NK-92 treated with Interleukin-12 subunit alpha and Interleukin-12 subunit beta, amount 100 ng/mL, for 24 hours (cell line): ENCODE measurements around the gene CCDC137.

Experiments used
- DNase-seq: peaks from one replicate; lab custom pipeline; 2025; lab: John Stamatoyannopoulos, UW

Gene CCDC137

GRCh38 chr17:81702934-81703746 is 36.6 kb downstream of the CCDC137 start, which contains the start of gene MRPL12:
Gene MRPL12 (plus strand): TSS chr17:81703367. CDS start chr17:81703502, 135 bp downstream.
- peak; percentile 91 for DNase-seq

- DNase-seq = no peak
Observed at GRCh38 chr17:81703747-81704654, 37.5 kb downstream of the CCDC137 start.

DNA sequence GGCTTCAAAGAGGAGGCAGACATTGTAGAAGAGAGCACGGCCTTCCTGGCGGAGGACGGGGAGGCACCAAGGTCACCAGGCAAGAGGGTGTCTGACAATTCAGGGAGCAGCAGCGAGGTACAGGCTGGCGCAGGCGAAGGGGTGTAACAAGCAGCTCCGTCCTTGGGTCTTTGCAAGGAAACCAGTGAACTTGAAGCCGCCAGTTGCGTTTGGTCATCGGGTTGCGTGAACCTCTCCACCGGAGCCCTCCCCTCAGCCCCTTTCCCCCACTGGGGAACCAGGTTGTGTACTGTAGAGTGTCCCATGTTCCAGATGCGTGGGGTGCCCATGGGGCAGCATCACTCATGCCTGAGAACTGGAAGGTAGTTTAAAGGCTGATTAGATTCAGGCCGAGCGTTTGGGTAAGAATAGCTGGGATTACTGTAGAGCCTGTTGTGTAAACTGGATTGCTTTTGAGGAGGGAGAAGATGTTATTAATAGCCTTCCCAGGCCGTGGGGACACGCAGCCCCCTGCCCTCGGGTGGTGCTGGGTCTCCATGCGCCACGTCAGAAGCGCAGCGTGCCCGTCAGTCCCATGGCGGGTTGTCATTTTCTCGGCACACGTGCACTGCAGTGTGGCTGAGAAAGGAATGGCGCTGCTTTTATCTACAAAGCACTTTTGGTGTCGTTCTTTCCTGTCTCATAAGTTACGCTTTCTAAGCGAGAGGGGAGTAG is 39.1 kb downstream of the CCDC137 start:
- no peak for DNase-seq

DNA sequence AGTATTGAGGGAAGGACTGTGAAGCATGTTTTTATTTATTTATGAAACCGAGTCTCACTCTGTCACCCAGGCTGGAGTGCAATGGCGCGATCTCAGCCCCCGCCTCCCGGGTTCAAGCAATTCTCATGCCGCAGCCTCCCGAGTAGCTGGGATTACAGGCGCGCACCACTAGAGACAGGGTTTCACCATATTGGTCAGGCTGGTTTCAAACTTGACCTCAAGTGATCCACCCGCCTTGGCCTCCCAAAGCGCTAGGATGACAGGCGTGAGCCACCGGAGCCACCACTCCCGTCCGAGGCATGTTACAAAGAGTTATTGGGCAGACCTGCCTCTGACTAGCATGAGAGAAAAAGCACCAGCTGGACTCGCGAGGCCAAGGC is 39.7 kb downstream of the CCDC137 start:
- DNase-seq = no peak

- no peak for DNase-seq
Observed at GRCh38 chr17:81706757-81707624, 40.5 kb downstream of the CCDC137 start.

- no peak for DNase-seq
Observed at GRCh38 chr17:81707725-81708646, 41.4 kb downstream of the CCDC137 start.

DNA sequence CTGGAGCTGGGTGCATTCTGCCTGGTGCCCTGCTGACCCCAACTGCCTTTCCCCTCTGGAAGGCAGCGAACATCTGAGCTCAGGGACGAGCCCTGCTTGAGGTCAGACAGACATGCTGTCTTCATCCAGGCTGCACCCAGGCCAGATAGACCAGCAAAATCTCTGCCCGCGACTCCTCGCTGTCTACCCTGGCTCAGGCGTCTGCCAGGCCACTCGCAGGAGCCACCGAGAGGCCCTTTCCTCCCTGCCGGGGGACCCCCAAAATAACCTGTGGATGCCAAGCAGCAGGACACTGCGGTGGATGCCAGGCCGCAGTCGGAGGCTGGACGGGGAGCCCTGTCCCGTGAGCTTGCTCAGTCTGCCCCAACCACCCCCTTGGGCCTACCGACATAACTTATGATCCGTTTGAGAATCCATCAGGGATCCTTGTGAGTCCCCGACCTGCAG is 42.2 kb downstream of the CCDC137 start:
- no peak for DNase-seq

DNA sequence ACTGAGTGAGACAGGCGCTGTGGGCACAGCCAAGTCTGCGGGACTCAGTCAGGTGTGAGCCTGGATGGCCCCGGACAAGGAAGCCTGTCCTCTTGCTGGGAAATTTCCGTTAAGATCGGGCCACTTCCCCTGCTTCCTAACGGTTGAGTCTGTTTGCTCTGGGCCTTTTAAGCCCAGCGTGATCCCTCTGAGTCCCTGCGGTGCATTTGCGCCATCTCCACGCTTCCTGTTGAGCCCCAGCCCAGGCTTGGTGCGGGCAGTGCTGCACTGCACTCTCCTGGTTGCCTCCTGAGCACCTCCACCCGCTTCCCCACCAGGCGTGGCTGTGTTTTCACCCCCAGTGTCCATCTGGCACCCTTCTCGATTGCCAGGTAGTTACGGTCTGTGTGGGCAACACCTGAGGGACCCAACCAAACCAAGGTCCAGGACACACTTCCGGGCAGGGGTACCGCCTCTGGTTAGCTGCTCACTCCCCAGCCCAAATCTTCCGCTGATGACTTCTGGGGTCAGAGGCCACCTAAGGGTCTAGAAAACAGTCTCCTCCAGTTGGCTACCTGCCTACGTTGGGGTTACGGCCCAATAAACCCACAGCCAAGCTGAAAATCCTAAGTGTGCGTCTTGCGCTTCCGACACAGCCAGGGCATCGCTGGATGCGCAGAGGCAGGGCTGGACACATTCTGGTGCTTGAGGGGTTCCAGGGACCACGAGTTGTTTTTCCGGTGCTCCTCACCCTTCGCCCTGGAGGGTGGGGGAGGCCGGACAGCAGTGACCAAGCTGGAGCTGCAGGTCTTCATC is 44.2 kb downstream of the CCDC137 start:
- DNase-seq = no peak

DNA sequence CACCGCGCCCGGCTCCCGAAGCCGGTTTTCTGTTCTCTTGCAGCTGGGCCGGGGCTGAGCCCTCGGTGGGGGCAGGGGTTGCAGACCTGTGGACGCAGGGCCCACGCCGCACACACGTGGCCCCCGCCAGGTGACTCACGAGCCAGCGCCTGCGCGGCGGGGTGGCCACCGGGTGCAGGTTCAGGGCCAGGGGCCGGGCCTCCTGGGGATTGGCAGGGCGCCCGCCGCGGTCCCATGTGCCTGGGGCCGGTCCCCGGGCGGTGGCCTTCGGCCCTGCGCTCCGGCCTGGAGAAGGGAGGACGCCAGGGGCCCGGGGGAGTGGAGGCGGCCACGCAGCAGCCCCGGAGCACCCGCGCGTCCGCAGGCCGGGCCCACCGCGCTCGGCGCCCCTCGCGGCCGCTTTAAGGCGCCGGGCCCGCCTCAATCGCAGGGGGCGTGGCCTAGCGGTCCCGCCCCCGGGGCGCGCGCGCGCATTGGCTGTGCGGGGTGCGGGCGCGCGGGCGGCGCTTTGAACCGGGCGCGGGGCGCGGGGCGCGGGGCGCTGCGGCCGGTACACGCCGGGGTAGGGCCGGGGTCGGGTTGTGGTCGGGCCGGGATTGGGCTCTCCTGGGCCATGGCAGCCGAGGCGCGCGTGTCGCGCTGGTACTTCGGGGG is 45.4 kb downstream of the CCDC137 start, which contains the start of gene SLC25A10:
Gene SLC25A10, plus strand, starts transcription at position 471 of the 654 bp plus-strand sequence. Its CDS starts 143 bp downstream, at position 614.
- DNase-seq = peak; percentile 66

GRCh38 chr17:81712468-81713003 is 46.0 kb downstream of the CCDC137 start:
- DNase-seq = no peak

GRCh38 chr17:81713004-81713555 is 46.5 kb downstream of the CCDC137 start:
- DNase-seq = no peak

GRCh38 chr17:81713556-81714411 is 47.2 kb downstream of the CCDC137 start:
- no peak for DNase-seq

- no peak for DNase-seq
Observed at GRCh38 chr17:81714412-81715106, 48.0 kb downstream of the CCDC137 start.

DNA sequence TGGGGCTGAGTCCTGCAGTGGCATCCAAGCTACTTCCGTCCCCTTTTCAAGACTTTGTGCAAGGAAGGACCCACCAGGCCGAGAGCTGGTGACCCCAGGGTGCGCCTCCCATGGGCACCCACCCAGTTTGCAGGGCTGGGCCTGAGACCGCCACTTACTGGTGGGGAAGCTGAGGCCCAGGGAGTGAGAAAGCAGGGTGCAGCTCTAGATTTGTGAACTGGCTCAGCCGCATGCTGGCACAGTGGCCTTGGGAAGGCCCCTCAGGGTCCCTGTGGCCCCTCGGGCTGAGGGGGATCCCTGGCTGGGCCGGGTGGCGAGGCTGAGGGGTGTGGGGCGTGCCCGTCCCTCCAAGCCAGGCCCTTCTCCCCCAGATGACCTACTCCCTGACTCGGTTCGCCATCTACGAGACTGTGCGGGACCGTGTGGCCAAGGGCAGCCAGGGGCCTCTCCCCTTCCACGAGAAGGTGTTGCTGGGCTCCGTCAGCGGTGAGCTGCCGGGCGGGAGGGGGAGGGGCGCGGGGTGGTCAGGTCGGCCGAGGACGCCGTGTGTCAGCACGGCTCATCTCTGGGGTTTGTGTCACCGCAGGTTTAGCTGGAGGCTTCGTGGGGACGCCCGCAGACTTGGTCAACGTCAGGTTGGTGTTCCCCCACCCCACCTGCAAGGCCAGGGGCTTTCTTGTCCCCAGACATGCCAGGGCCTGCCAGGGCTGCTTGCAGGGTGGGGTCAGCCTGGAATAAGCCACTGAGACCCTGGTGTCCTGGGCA is 48.8 kb downstream of the CCDC137 start:
- DNase-seq = no peak

GRCh38 chr17:81715872-81716673 is 49.5 kb downstream of the CCDC137 start:
- DNase-seq = no peak
